ENCODE results near the gene POLA1.

DNA sequence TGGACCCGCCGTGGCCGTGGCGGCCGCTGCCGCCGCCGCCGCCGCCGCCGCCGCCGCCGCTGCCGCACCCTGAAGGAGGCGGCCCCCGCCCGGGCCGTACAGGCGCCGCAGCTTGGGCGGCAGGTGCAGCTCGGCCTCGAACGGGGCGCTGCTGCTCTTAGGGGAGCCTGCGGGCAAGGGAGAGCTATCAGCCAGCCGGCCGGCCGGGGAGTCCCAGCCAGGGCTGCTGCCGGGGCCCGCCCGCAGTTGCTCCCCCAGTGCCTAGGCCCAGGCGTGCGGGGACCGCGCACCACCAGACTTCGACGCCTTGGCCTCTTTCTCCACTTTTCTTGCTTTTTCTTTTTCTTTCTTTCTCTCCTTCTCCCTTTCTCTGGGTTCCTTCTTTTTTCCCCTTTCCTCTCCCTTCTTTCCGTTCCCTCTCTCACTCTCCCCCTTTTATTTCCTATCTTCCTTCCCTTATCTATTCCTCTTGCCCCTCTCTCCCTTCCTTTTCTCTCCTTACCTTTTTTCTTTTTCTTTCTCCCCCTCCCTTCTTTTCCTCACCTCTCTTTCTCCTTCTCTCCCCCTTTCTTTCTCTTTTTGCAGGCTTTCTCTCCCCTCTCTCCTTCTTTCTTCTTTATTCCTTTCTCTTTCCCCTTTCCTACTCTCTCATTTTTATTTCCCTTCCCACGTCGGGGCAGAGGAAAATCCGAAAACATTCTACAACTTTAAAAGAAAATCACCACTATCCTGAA, 320.1 kb downstream of the POLA1 start:
- TF ChIP-seq, protein P1, sequence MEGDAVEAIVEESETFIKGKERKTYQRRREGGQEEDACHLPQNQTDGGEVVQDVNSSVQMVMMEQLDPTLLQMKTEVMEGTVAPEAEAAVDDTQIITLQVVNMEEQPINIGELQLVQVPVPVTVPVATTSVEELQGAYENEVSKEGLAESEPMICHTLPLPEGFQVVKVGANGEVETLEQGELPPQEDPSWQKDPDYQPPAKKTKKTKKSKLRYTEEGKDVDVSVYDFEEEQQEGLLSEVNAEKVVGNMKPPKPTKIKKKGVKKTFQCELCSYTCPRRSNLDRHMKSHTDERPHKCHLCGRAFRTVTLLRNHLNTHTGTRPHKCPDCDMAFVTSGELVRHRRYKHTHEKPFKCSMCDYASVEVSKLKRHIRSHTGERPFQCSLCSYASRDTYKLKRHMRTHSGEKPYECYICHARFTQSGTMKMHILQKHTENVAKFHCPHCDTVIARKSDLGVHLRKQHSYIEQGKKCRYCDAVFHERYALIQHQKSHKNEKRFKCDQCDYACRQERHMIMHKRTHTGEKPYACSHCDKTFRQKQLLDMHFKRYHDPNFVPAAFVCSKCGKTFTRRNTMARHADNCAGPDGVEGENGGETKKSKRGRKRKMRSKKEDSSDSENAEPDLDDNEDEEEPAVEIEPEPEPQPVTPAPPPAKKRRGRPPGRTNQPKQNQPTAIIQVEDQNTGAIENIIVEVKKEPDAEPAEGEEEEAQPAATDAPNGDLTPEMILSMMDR (conservative IDR thresholded peaks at IDR 0.05; ENCODE audit: low read depth, low read length): no peak
- no peak for TF ChIP-seq CEBPB (IDR thresholded peaks at IDR 0.05; ENCODE audit: low read depth, low read length)
- no peak for TF ChIP-seq MAFK (IDR thresholded peaks at IDR 0.05; ENCODE audit: low read depth, low read length)
- TF ChIP-seq, protein P2, sequence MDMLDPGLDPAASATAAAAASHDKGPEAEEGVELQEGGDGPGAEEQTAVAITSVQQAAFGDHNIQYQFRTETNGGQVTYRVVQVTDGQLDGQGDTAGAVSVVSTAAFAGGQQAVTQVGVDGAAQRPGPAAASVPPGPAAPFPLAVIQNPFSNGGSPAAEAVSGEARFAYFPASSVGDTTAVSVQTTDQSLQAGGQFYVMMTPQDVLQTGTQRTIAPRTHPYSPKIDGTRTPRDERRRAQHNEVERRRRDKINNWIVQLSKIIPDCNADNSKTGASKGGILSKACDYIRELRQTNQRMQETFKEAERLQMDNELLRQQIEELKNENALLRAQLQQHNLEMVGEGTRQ (IDR thresholded peaks at IDR 0.05; ENCODE audit: low read depth, low read length): no peak
- TF ChIP-seq RAD21 (IDR thresholded peaks at IDR 0.05; ENCODE audit: low read length): no peak
- no peak for TF ChIP-seq MXI1 (IDR thresholded peaks at IDR 0.05; ENCODE audit: borderline replicate concordance, low read depth, low read length)
- no peak for TF ChIP-seq POLR2A (IDR thresholded peaks at IDR 0.05; ENCODE audit: low read depth, low read length)
- TF ChIP-seq FOS (IDR thresholded peaks at IDR 0.05; ENCODE audit: low read depth, low read length): no peak

Data from IMR-90 (cell line).